Thyroid gland (tissue), 4 donors: Measurements from ENCODE around the gene ALDH1A1. TPM values are rescaled to one million over a fixed set of nuclear protein-coding genes. Genes with fewer than 3 reads are reported as not detected.

ENCODE experiments used
- DNase-seq, 2 donors: peaks; one replicate each; pipeline ENCODE4 v3.0.0-alpha.2; 2019
- H3K27ac ChIP-seq, 3 donors: fragments of 200-600 bp; sonication (generic); 1 replicate in 2 of 3; 2 replicates in 1 of 3; pipeline ENCODE4 v1.5.1; 2016 to 2019; ENCODE audit warnings: mild to moderate bottlenecking in 1 of 3, moderate library complexity in 1 of 3
- H3K27me3 ChIP-seq: fragments of 200-600 bp; sonication (generic); one replicate; pipeline ENCODE4 v1.5.1; 2019
- H3K36me3 ChIP-seq, 2 donors: fragments of 200-600 bp; sonication (generic); one replicate each; pipeline ENCODE4 v1.5.1; 2016 to 2019
- H3K4me1 ChIP-seq, 2 donors: fragments of 200-600 bp; sonication (generic); one replicate each; pipeline ENCODE4 v1.5.1; 2017 to 2019
- H3K4me3 ChIP-seq, 3 donors: fragments of 200-600 bp; sonication (generic); replicated peaks in 1 of 3; 1 replicate in 2 of 3; 2 replicates in 1 of 3; pipeline ENCODE4 v1.5.1; 2016; ENCODE audit warnings: mild to moderate bottlenecking in 1 of 3
- H3K9me3 ChIP-seq: fragments of 200-600 bp; sonication (generic); one replicate; pipeline ENCODE4 v1.5.1; 2017
- CTCF ChIP-seq, 6 experiments: fragments of 200-600 bp in 3 of 6; fragments of 450-650 bp in 3 of 6; sonication (generic) in 3 of 6; IDR thresholded peaks; one replicate each; pipeline ENCODE4 v1.5.1; 2016 to 2019; ENCODE audit warnings: antibody characterized with exemption in 6 of 6, mild to moderate bottlenecking in 2 of 6, inconsistent platforms in 1 of 6, moderate library complexity in 1 of 6
- POLR2A ChIP-seq, 2 donors: fragments of 450-650 bp; IDR thresholded peaks; one replicate each; pipeline ENCODE4 v1.6.1; 2017; ENCODE audit warnings: antibody characterized with exemption in 2 of 2, mild to moderate bottlenecking in 2 of 2, moderate library complexity in 1 of 2
- WGBS, 2 donors: methylation state at CpG; one replicate each; pipeline ENCODE4 v1.1.5; 2017; 5-methylcytosine and 5-hydroxymethylcytosine counted together
- intact Hi-C: fragments of 100-400 bp; cut with DNase I; formaldehyde crosslinking; loops from one replicate; pipeline ENCODE4 v1.15.1; 2023
- total RNA-seq, 4 donors: library from RNA; depleted of rRNA; stranded (reverse); fragments of >200 nt; gene quantifications; one replicate each; pipeline ENCODE4 v1.2.3, GENCODE V29; 2016

Gene ALDH1A1
- total RNA-seq, 4 donors from 2014 or later: 237 to 323 (median 293) TPM

- Histone ChIP-seq H3K4me1 (no peaks in the 10 kb centered on the region), H3K27me3 (no peaks in the 10 kb centered on the region), H3K9me3 (no peaks in the 10 kb centered on the region), H3K36me3 (no peaks in the 10 kb centered on the region), H3K4me3 (no peak overlapping the region), H3K27ac (no peak overlapping the region)
- WGBS, 2 donors: 97 to 98% methylated on average over 6 of the region's 6 CpGs
- intact Hi-C loops: no loop called here
- no peak for DNase-seq
- TF ChIP-seq CTCF (IDR thresholded peaks at IDR 0.05) (no peak), POLR2A (IDR thresholded peaks at IDR 0.05) (no peak)
Observed at GRCh38 chr9:72986522-72987116, 33.8 kb upstream of the ALDH1A1 start.

- no peak overlapping the region for H3K27ac ChIP-seq
Observed at GRCh38 chr9:72985746-72986145, 32.9 kb upstream of the ALDH1A1 start.

GRCh38 chr9:72984991-72985390 is 32.1 kb upstream of the ALDH1A1 start:
- H3K4me1 ChIP-seq: no peaks in the 10 kb centered on the region
- H3K27ac ChIP-seq: no peak overlapping the region
- H3K36me3 ChIP-seq: no peaks in the 10 kb centered on the region
- H3K27me3 ChIP-seq: no peaks in the 10 kb centered on the region
- intact Hi-C loops: no loop called here
- no peak for DNase-seq
- 85 to 92% methylated on average over 3 of the region's 3 CpGs for WGBS, 2 donors
- H3K9me3 ChIP-seq: no peaks in the 10 kb centered on the region
- TF ChIP-seq CTCF (IDR thresholded peaks at IDR 0.05) (no peak), POLR2A (IDR thresholded peaks at IDR 0.05) (no peak)
- H3K4me3 ChIP-seq: no peak overlapping the region

More at GRCh38 chr9:72985746-72986145, 32.9 kb upstream of the ALDH1A1 start:
- TF ChIP-seq POLR2A (IDR thresholded peaks at IDR 0.05) (no peak), CTCF (IDR thresholded peaks at IDR 0.05) (no peak)
- intact Hi-C loops: no loop called here
- H3K4me1 ChIP-seq: no peaks in the 10 kb centered on the region
- H3K36me3 ChIP-seq: no peaks in the 10 kb centered on the region
- 91 to 92% methylated on average over 3 of the region's 3 CpGs for WGBS, 2 donors
- H3K9me3 ChIP-seq: no peaks in the 10 kb centered on the region
- no peak for DNase-seq
- H3K4me3 ChIP-seq: no peak overlapping the region
- no peaks in the 10 kb centered on the region for H3K27me3 ChIP-seq

- DNase-seq: no peak
- no peak overlapping the region for H3K4me3 ChIP-seq
- H3K27me3 ChIP-seq: no peaks in the 10 kb centered on the region
- intact Hi-C loops: no loop called here
- TF ChIP-seq POLR2A (IDR thresholded peaks at IDR 0.05) (no peak), CTCF (IDR thresholded peaks at IDR 0.05) (no peak)
- no peak overlapping the region for H3K27ac ChIP-seq
- H3K36me3 ChIP-seq: no peaks in the 10 kb centered on the region
- WGBS, 2 donors: 90% methylated on average over 2 of the region's 2 CpGs
- peaks cover 2% of the 10 kb centered on the region in 2 donors for H3K4me1 ChIP-seq
- no peaks in the 10 kb centered on the region for H3K9me3 ChIP-seq
Observed at GRCh38 chr9:72984226-72984947, 31.5 kb upstream of the ALDH1A1 start.

GRCh38 chr9:72983512-72984225 is 30.8 kb upstream of the ALDH1A1 start:
- H3K4me1 ChIP-seq: peaks cover 9 to 10% of the 10 kb centered on the region in 2 donors
- H3K4me3 ChIP-seq: no peak overlapping the region
- DNase-seq: no peak
- no peaks in the 10 kb centered on the region for H3K27me3 ChIP-seq
- no peaks in the 10 kb centered on the region for H3K9me3 ChIP-seq
- 85% methylated on average over 5 of the region's 5 CpGs for WGBS, 2 donors
- TF ChIP-seq POLR2A (IDR thresholded peaks at IDR 0.05) (no peak), CTCF (IDR thresholded peaks at IDR 0.05) (no peak)
- no peak overlapping the region for H3K27ac ChIP-seq
- H3K36me3 ChIP-seq: no peaks in the 10 kb centered on the region
- intact Hi-C loops: no loop called here
